GM23338 (cell line): ENCODE measurements around the gene FHIT. TPM values are rescaled to one million over a fixed set of nuclear protein-coding genes. Genes with fewer than 3 reads are reported as not detected.

Experiments
- ATAC-seq: fragments of 200-7000 bp; cut with Tn5 transposase; 3 replicates; pipeline ENCODE4 v1.9.1; 2020
- DNase-seq: peaks from one replicate; pipeline ENCODE4 v3.0.0-alpha.2; 2015; ENCODE audit warnings: low spot score
- H2AFZ ChIP-seq: fragments of 200-600 bp; sonication (generic); 2 replicates; pipeline ENCODE4 v1.8.0; 2016; ENCODE audit warnings: antibody characterized with exemption, mild to moderate bottlenecking, moderate library complexity
- H3F3A ChIP-seq: fragments of 200-600 bp; sonication (generic); replicated peaks from 2 replicates; pipeline ENCODE4 v1.8.0; 2017; ENCODE audit warnings: antibody characterized with exemption, mixed run types, low read depth
- H3K27ac ChIP-seq: fragments of 200-600 bp; sonication (generic); 2 replicates; pipeline ENCODE4 v1.6.1; 2016; ENCODE audit warnings: low read depth
- H3K27me3 ChIP-seq: fragments of 200-600 bp; sonication (generic); 2 replicates; pipeline ENCODE4 v1.8.0; 2016; ENCODE audit warnings: mild to moderate bottlenecking, mixed run types, moderate library complexity; ENCODE audit not compliant: insufficient read depth
- H3K36me3 ChIP-seq: fragments of 200-600 bp; sonication (generic); 2 replicates; pipeline ENCODE4 v1.8.0; 2016; ENCODE audit warnings: mild to moderate bottlenecking; ENCODE audit not compliant: insufficient read depth
- H3K4me1 ChIP-seq: fragments of 200-600 bp; sonication (generic); 2 replicates; pipeline ENCODE4 v1.8.0; 2016; ENCODE audit warnings: mild to moderate bottlenecking, moderate library complexity; ENCODE audit not compliant: insufficient read depth
- H3K4me2 ChIP-seq: fragments of 200-600 bp; sonication (generic); 2 replicates; pipeline ENCODE4 v1.7.1; 2017; ENCODE audit warnings: mixed run types
- H3K4me3 ChIP-seq: fragments of 200-600 bp; sonication (generic); 2 replicates; pipeline ENCODE4 v1.6.1; 2016; ENCODE audit warnings: mixed run types
- H3K79me2 ChIP-seq: fragments of 200-600 bp; sonication (generic); replicated peaks from 2 replicates; pipeline ENCODE4 v1.8.0; 2017; ENCODE audit warnings: mild to moderate bottlenecking; ENCODE audit not compliant: insufficient read depth
- H3K9me2 ChIP-seq: fragments of 200-600 bp; sonication (generic); 2 replicates; pipeline ENCODE4 v1.8.0; 2017; ENCODE audit not compliant: insufficient read depth
- H4K20me1 ChIP-seq: fragments of 200-600 bp; sonication (generic); replicated peaks from 2 replicates; pipeline ENCODE4 v1.8.0; 2017; ENCODE audit warnings: mild to moderate bottlenecking; ENCODE audit not compliant: insufficient read depth
- H3K27ac Mint-ChIP-seq: 2 replicates; pipeline ENCODE4 v1.8.0; 2020; ENCODE audit warnings: inconsistent platforms, mild to moderate bottlenecking, moderate library complexity, mixed read lengths
- H3K27me3 Mint-ChIP-seq: 3 replicates; pipeline ENCODE4 v1.8.0; 2022; ENCODE audit warnings: low read depth, mild to moderate bottlenecking, moderate library complexity, mixed read lengths, inconsistent platforms; ENCODE audit not compliant: insufficient read depth, poor library complexity
- H3K36me3 Mint-ChIP-seq: 3 replicates; pipeline ENCODE4 v1.8.0; 2021; ENCODE audit warnings: low read depth, mild to moderate bottlenecking, inconsistent platforms, moderate library complexity, mixed read lengths
- H3K4me1 Mint-ChIP-seq: 3 replicates; pipeline ENCODE4 v1.8.0; 2020; ENCODE audit warnings: mild to moderate bottlenecking, inconsistent platforms, mixed read lengths
- H3K4me3 Mint-ChIP-seq: 3 replicates; pipeline ENCODE4 v1.8.0; 2021; ENCODE audit warnings: moderate library complexity, mild to moderate bottlenecking, inconsistent platforms, mixed read lengths
- H3K9me3 Mint-ChIP-seq: 3 replicates; pipeline ENCODE4 v1.8.0; 2020; ENCODE audit warnings: moderate library complexity, mild to moderate bottlenecking, inconsistent platforms, mixed read lengths
- CREB1 ChIP-seq: fragments of 250-450 bp; sonication (Bioruptor Pico); IDR thresholded peaks from 2 replicates; pipeline ENCODE4 v1.5.0; 2020; ENCODE audit warnings: low read depth, mild to moderate bottlenecking, moderate library complexity
- ETS1 ChIP-seq: IDR thresholded peaks from 2 replicates; pipeline ENCODE4 v1.6.1; 2016; ENCODE audit warnings: antibody characterized with exemption
- EZH2 ChIP-seq: fragments of 200-600 bp; sonication (generic); IDR thresholded peaks from one replicate; pipeline ENCODE4 v1.8.0; 2017; ENCODE audit warnings: antibody characterized with exemption, mild to moderate bottlenecking, low read depth; ENCODE audit not compliant: unreplicated experiment
- EZH2phosphoT487 ChIP-seq: fragments of 200-600 bp; sonication (generic); IDR thresholded peaks from one replicate; pipeline ENCODE4 v1.8.1; 2018; ENCODE audit warnings: antibody characterized with exemption; ENCODE audit not compliant: unreplicated experiment
- JUNB ChIP-seq: IDR thresholded peaks from one replicate; pipeline ENCODE4 v1.6.1; 2016; ENCODE audit warnings: antibody characterized with exemption; ENCODE audit not compliant: unreplicated experiment
- NANOG ChIP-seq: IDR thresholded peaks from 2 replicates; pipeline ENCODE4 v1.6.1; 2016; ENCODE audit warnings: antibody characterized with exemption, borderline replicate concordance
- POLR2AphosphoS5 ChIP-seq: IDR thresholded peaks from 2 replicates; pipeline ENCODE4 v1.6.1; 2016; ENCODE audit warnings: antibody characterized with exemption, low read depth
- REST ChIP-seq: IDR thresholded peaks from one replicate; pipeline ENCODE4 v1.6.1; 2018; ENCODE audit warnings: antibody characterized with exemption; ENCODE audit not compliant: unreplicated experiment
- STAT1 ChIP-seq: IDR thresholded peaks from one replicate; pipeline ENCODE4 v1.6.1; 2016; ENCODE audit warnings: antibody characterized with exemption; ENCODE audit not compliant: unreplicated experiment
- ZNF114 ChIP-seq: fragments of 250-450 bp; sonication (Bioruptor Pico); IDR thresholded peaks from 2 replicates; pipeline ENCODE4 v1.5.0; 2020; ENCODE audit warnings: mild to moderate bottlenecking, moderate library complexity
- ZNF331 ChIP-seq: fragments of 250-450 bp; sonication (Bioruptor Pico); IDR thresholded peaks from 2 replicates; pipeline ENCODE4 v1.5.0; 2020; ENCODE audit warnings: low read depth, mild to moderate bottlenecking, moderate library complexity
- ZNF462 ChIP-seq: fragments of 250-450 bp; sonication (Bioruptor Pico); IDR thresholded peaks from 2 replicates; pipeline ENCODE4 v1.5.0; 2020; ENCODE audit warnings: mild to moderate bottlenecking, moderate library complexity
- polyA plus RNA-seq: library from polyadenylated mRNA; unstranded; fragments of >200 nt; fragmentation: Nextera tagmentation; extraction: Ambion mirVana; gene quantifications from 2 replicates; pipeline ENCODE4 v1.2.1, GENCODE V29; 2016
- total RNA-seq: library from RNA; depleted of rRNA; stranded (reverse); fragments of >200 nt; shearing (Covaris generic); gene quantifications from 2 replicates; pipeline ENCODE4 v1.2.3, GENCODE V29; 2014
- TF ChIP-seq, protein P1 (sequence below), 2 experiments: fragments of 200-600 bp in 1 of 2; sonication (generic) in 1 of 2; conservative IDR thresholded peaks; 2 replicates each; pipeline versions ENCODE4 v1.5.1 to v1.6.1; 2016 to 2017; ENCODE audit warnings: antibody characterized with exemption in 2 of 2, low read depth in 2 of 2, mild to moderate bottlenecking in 2 of 2, moderate library complexity in 1 of 2

The FHIT gene
- total and polyA plus RNA-seq, 2 experiments from 2014 or later, result 3.0 to 8.3 TPM

GRCh38 chr3:60812502-60812901, 438.8 kb downstream of the FHIT start:
- Mint-ChIP-seq H3K4me1 (peaks cover 3% of the 10 kb centered on the region; the same call in 1 of the 3 replicates), H3K9me3 (peaks cover 9% of the 10 kb centered on the region; the same call in 2 of the 3 replicates), H3K36me3 (peaks cover 13% of the 10 kb centered on the region; the same call in 2 of the 3 replicates), H3K4me3 (no peak overlapping the region), H3K27ac (no peak overlapping the region), H3K27me3 (no peaks in the 10 kb centered on the region)
- ATAC-seq, result no peak
- Histone ChIP-seq H2AFZ (no peak overlapping the region), H3K4me2 (no peak overlapping the region), H4K20me1 (no peaks in the 10 kb centered on the region), H3K4me3 (no peak overlapping the region), H3K36me3 (0 out of 2 replicates have a peak, but pooled peaks cover 5% of the 10 kb centered on the region), H3K9me2 (no peaks in the 10 kb centered on the region), H3F3A (no peaks in the 10 kb centered on the region), H3K79me2 (no peaks in the 10 kb centered on the region), H3K27me3 (no peaks in the 10 kb centered on the region), H3K27ac (no peak overlapping the region), H3K4me1 (no peaks in the 10 kb centered on the region)
- DNase-seq, result no peak
- TF ChIP-seq ZNF114, result no peak
- TF ChIP-seq EZH2, result no peak
- no peak for TF ChIP-seq REST
- no peak for TF ChIP-seq EZH2phosphoT487
- TF ChIP-seq, protein P1, sequence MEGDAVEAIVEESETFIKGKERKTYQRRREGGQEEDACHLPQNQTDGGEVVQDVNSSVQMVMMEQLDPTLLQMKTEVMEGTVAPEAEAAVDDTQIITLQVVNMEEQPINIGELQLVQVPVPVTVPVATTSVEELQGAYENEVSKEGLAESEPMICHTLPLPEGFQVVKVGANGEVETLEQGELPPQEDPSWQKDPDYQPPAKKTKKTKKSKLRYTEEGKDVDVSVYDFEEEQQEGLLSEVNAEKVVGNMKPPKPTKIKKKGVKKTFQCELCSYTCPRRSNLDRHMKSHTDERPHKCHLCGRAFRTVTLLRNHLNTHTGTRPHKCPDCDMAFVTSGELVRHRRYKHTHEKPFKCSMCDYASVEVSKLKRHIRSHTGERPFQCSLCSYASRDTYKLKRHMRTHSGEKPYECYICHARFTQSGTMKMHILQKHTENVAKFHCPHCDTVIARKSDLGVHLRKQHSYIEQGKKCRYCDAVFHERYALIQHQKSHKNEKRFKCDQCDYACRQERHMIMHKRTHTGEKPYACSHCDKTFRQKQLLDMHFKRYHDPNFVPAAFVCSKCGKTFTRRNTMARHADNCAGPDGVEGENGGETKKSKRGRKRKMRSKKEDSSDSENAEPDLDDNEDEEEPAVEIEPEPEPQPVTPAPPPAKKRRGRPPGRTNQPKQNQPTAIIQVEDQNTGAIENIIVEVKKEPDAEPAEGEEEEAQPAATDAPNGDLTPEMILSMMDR (conservative IDR thresholded peaks at IDR 0.05; ENCODE audit: low read depth in 2 of 2), result no peak
- no peak for TF ChIP-seq POLR2AphosphoS5
- TF ChIP-seq ZNF331 (CRISPR knock-in tag), result no peak
- TF ChIP-seq ZNF462 (CRISPR knock-in tag), result no peak
- TF ChIP-seq JUNB, result no peak
- no peak for TF ChIP-seq CREB1
- TF ChIP-seq ETS1, result no peak
- TF ChIP-seq NANOG, result no peak
- TF ChIP-seq STAT1, result no peak
